ENCODE results near the gene NPRL2.

Gene NPRL2

DNA sequence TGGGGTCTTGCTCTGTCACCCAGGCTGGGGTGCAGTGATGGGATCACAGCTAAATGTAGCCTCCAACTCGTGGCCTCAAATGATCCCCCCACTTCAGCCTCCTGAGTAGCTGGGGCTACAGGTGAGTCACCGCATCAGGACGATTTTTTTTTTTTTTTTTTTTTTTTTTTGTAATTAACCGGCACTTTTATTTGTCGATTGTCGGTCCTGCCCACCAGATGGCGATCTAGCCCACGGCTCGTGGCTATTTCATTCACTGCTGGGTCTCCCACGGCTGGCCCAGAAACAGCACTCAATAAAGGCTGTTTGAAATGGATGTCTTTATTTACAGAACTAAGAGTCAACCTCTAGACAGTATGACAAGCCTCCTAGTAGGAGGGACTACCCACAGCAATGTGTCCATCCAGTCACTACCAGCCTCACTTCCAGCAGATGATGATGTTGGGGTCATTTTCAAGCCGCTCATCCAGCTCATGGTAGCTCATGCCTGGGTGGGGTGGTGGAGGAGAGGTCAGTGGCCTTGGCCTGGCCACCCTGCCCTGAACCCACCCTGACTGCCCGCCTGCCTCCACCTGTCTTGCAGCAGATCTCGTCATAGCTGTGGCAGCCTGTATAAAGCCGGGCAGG is 3.3 kb downstream of the NPRL2 start:
- DNase-seq: peak; percentile 73

GRCh38 chr3:50345586-50346234 is 4.9 kb downstream of the NPRL2 start, which contains the start of gene ZMYND10:
Gene ZMYND10, minus strand, starts transcription at chr3:50345732. Its CDS starts 153 bp downstream, at chr3:50345579.
- DNase-seq: peak; percentile 65

- no peak for DNase-seq
Observed at GRCh38 chr3:50345008-50345407, 5.6 kb downstream of the NPRL2 start.

DNA sequence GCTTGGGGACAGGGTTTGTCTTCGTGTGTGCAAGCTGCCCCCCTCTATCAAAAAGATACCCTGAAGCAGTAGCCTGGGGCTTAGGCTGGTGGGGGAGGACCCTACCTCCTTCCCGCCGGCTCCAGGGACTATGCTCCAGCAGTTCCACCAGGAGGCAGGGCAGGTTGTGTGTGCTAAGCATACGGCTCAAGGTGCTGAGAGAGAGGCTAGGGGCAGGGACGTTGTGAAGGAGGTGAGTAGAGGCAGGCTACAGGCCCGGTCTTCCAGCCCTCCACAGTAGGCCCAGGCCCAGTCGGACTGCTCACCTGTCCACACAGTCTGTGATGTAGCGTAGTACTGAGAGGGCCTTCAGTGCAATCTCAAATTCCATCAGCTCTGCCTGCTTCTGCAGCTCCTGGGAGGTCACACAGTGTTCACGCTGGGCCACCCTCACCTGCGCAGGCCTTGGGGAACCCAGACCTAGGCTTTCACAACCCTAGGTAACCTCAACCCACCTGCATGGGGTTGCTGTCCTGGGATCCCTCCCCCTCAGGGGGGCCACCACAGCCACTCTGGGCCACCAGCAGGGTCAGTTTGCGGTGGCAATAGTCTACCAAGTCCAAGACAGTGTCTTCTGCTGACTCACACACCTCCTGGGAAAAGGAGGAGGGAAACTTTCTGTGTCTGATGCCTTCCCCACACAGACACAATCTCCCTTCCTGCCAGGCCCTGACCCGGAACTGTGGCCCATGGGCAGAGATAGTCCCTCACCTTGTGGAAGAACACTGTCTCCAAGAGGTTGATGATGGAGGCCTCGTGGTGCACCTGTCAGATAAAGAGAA is 7.6 kb downstream of the NPRL2 start:
- DNase-seq: no peak

- DNase-seq: no peak
Observed at GRCh38 chr3:50341996-50342650, 8.5 kb downstream of the NPRL2 start.

GRCh38 chr3:50341537-50341936 is 9.0 kb downstream of the NPRL2 start:
- no peak for DNase-seq

- peak; percentile 39 for DNase-seq
Observed at GRCh38 chr3:50340448-50341329, 9.9 kb downstream of the NPRL2 start, which contains the start of gene RASSF1. Gene RASSF1, minus strand, starts transcription at chr3:50340836. Its CDS starts 31 bp downstream, at chr3:50340805.

DNA sequence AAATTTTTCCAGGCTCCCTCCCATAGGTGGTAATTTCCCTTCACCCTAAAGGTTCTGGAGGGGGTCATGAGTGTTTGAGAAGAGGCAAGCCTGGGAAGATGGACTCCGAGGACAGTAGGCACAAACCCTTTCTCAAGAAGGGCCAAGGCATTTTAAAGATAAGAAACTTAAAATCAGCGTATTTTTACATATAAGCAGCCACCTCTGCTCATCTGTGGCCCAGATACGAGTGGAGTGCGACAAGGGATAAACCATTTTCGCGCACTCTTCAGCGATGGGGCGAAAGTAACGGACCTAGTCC is 10.5 kb downstream of the NPRL2 start:
- DNase-seq: no peak

DNA sequence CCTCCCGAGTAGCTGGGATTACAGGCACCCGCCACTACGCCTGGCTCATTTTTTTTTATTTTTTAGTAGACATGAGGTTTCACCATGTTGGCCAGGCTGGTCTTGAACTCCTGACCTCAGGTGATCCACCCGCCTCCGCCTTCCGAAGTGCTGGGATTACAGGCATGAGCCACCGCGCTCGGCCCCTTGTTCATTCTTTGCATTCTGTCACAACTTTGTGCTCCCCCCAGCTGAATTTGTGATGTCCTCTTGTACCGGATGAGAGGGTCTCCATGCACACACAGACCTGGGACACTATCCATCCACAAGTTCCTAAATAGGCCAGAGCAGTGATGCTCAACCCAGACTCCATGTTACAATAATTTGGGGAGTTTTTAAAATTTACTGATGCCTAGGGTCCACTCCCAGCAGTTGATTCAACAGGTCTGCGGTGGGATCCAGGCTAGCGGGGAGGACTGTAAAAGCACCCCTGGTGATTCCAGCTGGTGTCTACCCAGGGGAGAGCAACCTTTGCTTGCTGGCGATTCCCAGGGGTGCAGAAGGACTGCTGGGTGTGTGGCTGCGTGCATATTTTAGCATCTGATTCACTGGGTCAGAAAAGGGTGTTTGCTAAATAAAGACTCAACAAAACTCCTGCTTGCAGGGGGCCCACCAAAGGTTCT is 11.0 kb downstream of the NPRL2 start:
- DNase-seq: no peak

GRCh38 chr3:50338965-50339364 is 11.6 kb downstream of the NPRL2 start:
- no peak for DNase-seq

DNA sequence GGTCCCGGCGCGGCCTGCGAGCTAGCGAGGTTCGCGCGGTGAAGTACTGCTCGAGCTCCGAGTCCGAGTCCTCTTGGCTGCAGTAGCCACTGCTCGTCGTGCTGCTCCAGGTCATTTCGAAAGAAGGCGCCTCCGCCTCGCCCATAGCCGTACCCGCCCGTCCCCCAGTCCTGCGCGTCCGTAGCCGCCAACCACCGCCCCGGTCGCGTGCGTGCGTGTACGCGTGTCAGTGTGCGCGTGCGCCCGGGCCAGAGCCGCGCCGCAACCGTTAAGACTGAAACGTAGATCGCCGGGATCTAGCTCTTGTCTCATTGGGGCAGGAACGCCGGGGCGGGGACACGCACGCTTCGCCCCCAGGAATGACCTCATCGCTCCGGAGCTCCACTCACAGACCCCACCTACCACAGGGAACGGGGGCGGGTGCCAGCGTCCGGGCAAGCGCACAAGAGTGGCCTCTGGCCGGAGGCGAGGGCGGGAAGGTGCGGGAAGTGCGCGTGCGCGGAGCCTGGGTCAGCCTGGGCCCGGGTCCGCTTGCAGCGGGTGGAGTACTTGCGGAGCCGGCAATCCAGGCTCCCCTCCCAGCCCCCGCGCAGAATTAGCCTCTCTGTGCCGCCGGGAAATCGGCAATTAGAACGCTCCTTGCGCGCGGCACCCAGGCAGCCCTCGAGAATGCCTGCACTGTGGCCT is 13.3 kb downstream of the NPRL2 start:
- peak; percentile 89 for DNase-seq

GRCh38 chr3:50336452-50337174 is 14.0 kb downstream of the NPRL2 start:
- no peak for DNase-seq

DNA sequence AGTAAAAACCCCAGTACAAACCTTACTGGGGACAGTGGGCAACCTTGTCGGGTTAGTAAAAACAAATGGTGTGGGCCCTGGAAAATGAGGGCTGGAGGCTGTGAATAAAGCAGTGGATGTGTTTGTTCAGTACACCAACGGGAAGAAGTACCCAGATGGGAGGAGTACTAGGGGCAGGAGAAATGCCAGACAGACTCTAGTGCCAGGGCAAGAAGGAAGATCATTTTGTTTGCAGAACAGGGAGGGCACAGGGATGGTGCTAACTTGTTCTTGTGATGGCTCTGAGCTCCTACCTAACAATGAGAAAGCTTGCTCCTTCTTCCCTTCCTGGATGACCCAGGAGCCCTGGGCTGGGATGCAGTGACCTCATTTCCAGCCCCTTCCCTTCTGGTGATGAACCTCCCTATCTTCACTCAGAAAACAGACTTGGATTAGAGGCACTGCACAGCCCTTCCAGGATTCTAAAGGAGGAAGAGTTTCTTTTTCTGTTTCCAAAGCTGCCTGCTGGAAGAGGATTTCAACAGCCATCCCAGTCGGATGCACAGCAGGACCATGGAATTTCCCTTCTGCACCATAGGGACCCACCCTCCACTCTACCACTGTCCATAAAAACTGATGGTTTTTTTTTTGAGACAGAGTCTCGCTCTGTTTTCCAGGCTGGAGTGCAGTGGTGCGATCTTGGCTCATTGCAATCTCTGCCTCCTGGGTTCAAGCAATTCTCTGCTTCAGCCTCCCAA is 16.1 kb downstream of the NPRL2 start:
- DNase-seq: no peak

- DNase-seq: no peak
Observed at GRCh38 chr3:50333744-50334328, 16.7 kb downstream of the NPRL2 start.

- no peak for DNase-seq
Observed at GRCh38 chr3:50331364-50331907, 19.1 kb downstream of the NPRL2 start.

- DNase-seq: peak; percentile 1
Observed at GRCh38 chr3:50330330-50330729, 20.2 kb downstream of the NPRL2 start.

DNA sequence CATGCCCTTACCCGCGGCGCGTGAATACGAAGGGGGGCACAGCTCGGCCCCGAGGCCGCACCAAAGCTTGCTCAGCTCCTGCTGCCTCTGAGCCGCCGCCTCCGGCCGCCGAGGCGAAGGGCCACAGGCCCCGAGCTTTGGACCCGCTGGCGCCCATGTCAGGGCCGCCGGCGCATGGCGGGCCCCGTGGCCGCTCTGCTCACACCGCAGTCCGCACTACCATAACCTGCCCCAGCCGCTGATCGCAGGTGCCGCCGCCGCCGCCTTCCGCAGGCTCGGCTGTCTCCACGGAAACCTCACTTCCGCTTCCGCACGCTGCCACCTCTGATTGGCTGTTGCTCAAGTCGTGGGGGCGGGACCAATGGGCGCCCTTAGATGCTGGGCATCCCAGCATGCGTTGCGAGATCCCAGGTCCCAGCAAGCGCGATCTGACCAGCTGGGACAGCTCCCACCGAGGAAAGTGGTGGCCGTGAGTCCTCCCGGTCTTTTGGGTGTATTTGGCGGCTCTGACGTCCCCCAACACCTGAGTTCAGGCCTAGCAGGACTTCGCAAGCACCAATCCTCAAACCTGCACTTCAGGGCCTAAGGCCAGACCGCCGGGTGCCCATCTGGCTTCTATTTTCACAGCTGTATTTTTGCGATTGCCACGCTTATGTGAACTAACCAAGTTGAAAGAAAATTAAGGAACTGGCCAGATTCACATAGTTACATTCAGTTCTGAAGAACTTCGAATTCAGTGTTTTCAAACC is 22.5 kb downstream of the NPRL2 start, which contains the start of gene TUSC2:
Gene TUSC2 (minus strand): TSS at position 281 of the 749 bp plus-strand sequence. CDS start 124 bp downstream, at position 157.
- peak; percentile 93 for DNase-seq

DNA sequence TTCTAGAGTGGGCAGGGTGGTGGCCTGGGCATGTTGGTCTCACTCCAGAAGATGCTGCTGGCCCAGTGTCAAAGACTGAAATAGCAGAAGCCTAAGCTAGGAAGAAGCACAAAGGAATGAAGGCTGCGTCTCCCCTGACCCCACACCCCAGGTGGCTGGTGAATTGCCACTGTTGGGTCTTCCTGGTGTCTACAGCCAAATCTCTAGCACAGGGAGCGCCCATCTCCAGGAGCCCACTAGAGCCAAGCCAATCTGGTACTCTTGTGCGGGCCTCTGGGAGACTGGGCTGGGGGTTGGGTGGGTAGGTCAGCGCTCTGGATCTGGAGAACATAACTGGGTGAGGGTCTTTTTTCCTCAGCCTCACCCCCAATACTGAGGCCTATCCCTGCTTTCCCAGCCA is 23.4 kb downstream of the NPRL2 start:
- peak; percentile 1 for DNase-seq

Measured in effector CD4-positive, alpha-beta T cell (primary cell).